ENCODE data around the gene CDC37.
"Not testable (repeated sequence)": the region's sequence is repeated elsewhere in the genome, so short reads cannot be mapped to it uniquely, and the experiment has no call there.

Gene CDC37

DNA sequence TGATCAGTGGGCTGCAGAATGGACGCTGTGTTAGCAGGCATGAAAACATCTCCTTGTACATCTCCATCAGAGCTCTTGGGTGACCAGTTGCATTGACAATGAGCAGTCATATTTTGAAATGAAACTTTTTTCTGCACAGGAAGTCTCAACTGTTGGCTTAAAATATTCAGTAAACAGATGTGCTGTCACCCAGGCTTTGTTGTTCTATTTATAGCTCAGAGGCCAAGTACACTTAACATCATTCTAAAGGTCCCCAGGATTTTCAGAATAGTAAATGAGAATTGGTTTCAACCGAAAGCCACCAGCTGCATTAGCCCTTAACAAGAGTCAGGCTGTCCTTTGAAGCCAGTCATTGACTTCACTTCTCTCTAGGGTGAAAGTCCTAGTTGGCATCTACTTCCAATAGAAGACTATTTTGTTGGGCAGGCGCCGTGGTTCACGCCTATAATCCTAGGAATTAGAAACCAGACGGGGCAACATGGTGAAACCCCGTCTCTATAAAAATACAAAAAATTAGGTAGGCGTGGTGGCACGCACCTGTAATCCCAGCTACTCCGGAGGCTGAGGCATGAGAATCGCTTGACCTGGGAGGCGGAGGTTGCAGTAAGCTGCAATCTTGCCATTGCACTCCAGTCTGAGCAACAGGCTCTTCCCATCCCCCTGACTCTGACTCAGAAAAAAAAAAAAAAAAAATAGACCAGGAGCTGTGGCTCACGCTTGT is 9.1 kb upstream of the CDC37 start:
- H3K9me3 Mint-ChIP-seq (ENCODE audit: low read depth), result no peaks in the 10 kb centered on the region
- peaks cover 56% of the 10 kb centered on the region for H3K4me1 Mint-ChIP-seq (ENCODE audit: low read depth)
- H3K27me3 Mint-ChIP-seq, result no peaks in the 10 kb centered on the region
- H3K36me3 Mint-ChIP-seq, result no peaks in the 10 kb centered on the region
- peak overlapping the region; percentile 85 for H3K27ac Mint-ChIP-seq
- peak overlapping the region; percentile 53 for H3K4me3 Mint-ChIP-seq

DNA sequence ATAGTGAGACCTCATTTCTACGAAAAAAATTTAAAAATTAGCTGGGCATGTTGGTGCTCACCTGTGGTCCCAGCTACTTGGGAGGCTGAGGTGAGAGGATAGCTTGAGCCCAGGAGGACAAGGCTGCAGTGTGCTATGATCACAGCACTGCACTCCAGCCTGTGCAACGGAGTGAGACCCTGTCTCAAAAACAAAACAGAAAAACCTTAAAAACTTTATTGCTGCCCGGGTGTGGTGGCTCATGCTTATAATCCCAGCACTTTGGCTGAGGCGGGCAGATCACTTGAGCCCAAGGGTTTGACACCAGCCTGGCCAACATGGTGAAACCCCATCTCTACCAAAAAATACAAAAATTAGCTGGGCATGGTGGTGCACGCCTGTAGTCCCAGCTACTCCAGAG is 7.9 kb upstream of the CDC37 start:
- H3K4me3 Mint-ChIP-seq; H3K27ac Mint-ChIP-seq; H3K9me3 Mint-ChIP-seq (ENCODE audit: low read depth); H3K36me3 Mint-ChIP-seq; H3K27me3 Mint-ChIP-seq: not testable (repeated sequence)
- H3K4me1 Mint-ChIP-seq (ENCODE audit: low read depth), result peaks cover 58% of the 10 kb centered on the region

DNA sequence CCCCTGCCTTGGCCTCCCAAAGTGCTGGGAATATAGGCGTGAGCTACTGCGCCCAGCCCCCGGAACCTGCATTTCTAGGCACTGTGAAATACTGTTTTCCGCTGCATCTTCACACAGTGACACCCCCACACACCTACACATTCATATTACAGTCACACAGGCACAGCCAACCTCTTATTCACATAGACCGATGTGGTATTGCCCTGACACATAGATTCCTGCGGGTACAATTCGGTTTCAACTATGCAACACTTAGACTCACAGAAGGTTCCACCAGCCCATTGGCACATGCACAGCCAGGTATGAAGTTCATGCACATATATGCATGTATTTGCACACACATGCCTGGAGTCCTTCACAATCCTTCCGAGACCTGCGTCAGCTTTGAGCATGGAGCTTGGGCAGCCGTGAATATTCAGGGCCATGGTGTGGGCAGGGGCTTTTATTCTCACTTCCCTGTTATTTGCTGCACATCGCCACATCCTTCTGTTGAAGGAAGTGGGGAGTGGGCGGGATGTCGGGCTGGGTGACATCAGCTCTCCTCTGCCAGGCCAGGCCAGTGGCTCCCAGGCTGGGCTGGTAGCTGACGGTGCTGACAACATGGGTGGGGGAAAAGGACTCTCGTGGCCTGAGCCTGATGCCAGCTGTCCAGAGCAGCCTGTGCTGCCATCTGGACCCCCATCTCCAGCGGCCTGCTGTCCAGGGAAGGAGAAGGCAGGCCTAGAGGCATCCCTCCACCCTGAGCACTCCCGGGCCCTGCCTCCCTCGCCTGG is 5.4 kb upstream of the CDC37 start:
- peaks cover 68% of the 10 kb centered on the region for H3K4me1 Mint-ChIP-seq (ENCODE audit: low read depth)
- H3K27ac Mint-ChIP-seq, result peak overlapping the region; percentile 77
- H3K36me3 Mint-ChIP-seq, result no peaks in the 10 kb centered on the region
- peak overlapping the region; percentile 58 for H3K4me3 Mint-ChIP-seq
- H3K9me3 Mint-ChIP-seq (ENCODE audit: low read depth), result no peaks in the 10 kb centered on the region
- H3K27me3 Mint-ChIP-seq, result no peaks in the 10 kb centered on the region

DNA sequence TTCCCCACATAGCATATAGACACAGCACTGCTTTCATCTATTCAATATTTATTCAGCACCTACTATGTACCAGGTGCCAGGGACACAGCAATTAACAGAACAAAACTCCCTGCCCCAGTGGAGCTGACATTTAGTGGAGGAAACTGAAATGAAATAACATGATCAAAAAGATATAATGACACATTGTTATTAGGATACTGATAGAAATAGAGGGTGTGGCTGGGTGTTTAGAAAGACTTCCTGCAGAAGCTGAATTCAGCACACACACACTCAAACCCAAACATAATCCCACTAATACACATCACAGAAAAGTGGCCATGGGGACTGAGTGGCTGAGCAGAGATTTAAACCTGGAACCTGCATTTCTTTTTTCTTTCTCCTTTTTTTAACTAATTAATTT is 3.8 kb upstream of the CDC37 start:
- Mint-ChIP-seq H3K9me3 (ENCODE audit: low read depth) (no peaks in the 10 kb centered on the region), H3K27ac (no peak overlapping the region)

DNA sequence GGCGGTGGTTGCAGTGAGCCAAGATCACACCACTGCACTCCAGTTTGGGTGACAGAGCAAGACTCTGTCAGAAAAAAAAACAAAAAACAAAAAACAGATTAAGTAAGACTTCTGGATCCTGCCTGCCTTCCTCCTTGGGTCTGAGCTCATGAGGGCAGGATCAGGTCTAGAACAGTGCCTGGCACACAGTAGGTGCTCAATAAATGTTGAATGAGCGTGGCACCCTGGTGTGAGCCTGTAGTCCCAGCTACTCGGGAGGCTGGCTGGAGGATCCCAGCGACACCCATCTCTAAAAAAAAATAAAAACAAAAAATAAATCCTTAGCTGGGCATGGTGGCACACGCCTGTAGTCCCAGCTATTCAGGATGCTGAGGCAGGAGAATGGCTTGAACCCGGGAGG is 2.8 kb upstream of the CDC37 start:
- Mint-ChIP-seq H3K4me1 (ENCODE audit: low read depth) (peaks cover 68% of the 10 kb centered on the region), H3K36me3 (peaks cover 4% of the 10 kb centered on the region), H3K4me3 (no peak overlapping the region), H3K27ac (no peak overlapping the region), H3K9me3 (ENCODE audit: low read depth) (no peaks in the 10 kb centered on the region), H3K27me3 (no peaks in the 10 kb centered on the region)

More for the DNA sequence above, 3.8 kb upstream of the CDC37 start:
- Mint-ChIP-seq H3K36me3 (peaks cover 3% of the 10 kb centered on the region), H3K4me1 (ENCODE audit: low read depth) (peaks cover 65% of the 10 kb centered on the region), H3K4me3 (peak overlapping the region; percentile 41), H3K27me3 (no peaks in the 10 kb centered on the region)

DNA sequence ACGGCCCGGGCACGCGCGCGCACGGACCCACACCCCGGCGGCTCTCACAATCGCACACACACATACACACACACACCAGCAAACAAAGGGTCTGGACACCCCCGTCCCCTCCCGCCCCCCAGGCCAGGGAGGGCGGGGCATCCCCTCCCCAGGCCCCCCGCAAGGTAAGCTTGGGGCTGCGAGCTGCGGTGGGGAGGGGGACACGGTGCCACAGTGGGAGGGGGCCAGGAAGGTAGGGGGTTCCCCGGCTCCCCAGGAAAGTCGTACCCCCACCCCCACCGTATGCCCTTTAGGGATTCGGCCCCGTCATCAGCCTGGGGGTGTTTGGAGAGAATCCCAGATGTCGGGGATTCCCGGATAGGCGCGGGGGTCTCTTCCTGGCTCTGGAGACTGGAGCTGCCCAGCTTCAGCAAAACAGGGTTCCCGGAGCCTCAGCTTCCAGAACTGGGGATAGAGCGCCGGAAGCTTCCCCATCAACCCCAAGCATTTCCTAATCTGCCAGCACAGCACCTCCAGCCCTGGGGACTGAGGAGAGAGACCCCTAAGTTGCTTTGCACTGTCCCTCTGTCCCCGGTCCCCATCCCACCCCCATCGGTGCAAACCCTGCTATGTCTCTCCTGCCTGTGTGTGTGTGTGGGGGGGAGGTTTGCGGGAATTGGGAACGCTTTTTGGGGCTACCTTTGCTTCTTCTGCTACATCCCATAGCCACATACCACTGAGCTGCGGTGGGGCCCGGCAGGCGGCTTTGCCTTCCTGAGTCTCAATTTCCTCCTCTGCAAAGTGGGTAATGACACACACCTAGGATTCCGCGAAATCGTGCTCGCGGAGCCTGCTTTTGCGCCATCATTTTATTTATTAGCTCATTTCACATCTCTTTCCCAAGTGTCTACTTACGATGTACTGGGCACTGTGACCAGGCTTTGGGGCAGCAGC is 1.8 kb upstream of the CDC37 start:
- Mint-ChIP-seq H3K4me3 (peak overlapping the region; percentile 99), H3K36me3 (peaks cover 4% of the 10 kb centered on the region), H3K9me3 (ENCODE audit: low read depth) (no peaks in the 10 kb centered on the region), H3K4me1 (ENCODE audit: low read depth) (peaks cover 73% of the 10 kb centered on the region), H3K27me3 (no peaks in the 10 kb centered on the region), H3K27ac (peak overlapping the region; percentile 83)

DNA sequence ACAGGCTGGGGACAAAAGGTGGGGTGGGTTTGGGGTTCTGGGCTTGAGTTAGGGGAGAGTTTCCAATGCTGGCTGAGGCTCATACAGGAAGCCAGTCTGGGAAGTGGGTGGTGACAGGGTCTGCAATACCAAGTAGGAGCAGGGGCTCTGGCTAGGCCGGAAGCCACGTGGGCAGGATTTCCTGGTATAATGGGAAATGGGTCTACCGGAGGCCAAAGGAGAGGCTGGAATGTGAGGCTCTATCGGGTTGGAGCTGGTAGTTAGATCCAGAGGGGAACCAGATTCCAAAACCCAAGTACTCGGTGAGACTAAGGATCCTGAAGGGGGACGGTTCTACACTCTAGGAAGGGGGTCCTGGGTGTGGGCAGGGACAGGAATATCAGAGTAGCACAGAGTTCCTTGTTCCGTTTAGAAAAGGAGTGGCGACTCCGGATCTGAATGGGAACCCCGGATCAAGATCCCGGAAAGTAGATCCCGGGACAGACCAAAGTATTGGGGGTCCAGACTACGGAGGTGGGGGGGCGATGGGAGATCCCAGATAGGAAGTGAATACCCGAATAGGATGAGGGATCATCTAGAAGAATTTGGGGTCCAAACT is 802 bp downstream of the CDC37 start:
- H3K4me3 Mint-ChIP-seq, result peak overlapping the region; percentile 99
- H3K36me3 Mint-ChIP-seq, result peaks cover 4% of the 10 kb centered on the region
- no peaks in the 10 kb centered on the region for H3K27me3 Mint-ChIP-seq
- H3K9me3 Mint-ChIP-seq (ENCODE audit: low read depth), result no peaks in the 10 kb centered on the region
- H3K4me1 Mint-ChIP-seq (ENCODE audit: low read depth), result peaks cover 63% of the 10 kb centered on the region
- H3K27ac Mint-ChIP-seq, result peak overlapping the region; percentile 92

DNA sequence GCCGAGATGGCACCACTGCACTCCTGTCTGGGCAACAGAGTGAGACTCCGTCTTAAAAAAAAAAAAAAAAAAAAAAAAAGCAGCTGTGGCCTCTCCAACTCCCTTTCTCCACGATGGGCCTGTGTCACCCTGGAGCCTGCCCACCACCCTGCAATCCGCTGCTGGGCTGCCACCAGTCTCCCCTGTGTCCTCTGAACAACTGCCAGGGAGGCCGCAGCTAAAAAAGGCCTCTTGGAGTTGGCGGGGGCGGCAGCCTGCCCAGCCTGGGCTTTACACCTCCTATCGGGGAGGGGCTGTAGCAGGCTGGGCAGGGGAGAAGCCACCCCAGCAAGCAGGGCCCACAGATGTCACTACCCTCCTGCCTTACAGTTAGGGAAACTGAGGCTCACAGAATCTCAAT is 3.5 kb downstream of the CDC37 start:
- H3K36me3 Mint-ChIP-seq, result peaks cover 4% of the 10 kb centered on the region
- H3K27ac Mint-ChIP-seq, result no peak overlapping the region
- H3K9me3 Mint-ChIP-seq (ENCODE audit: low read depth), result no peaks in the 10 kb centered on the region
- H3K27me3 Mint-ChIP-seq, result no peaks in the 10 kb centered on the region
- H3K4me1 Mint-ChIP-seq (ENCODE audit: low read depth), result peaks cover 42% of the 10 kb centered on the region
- H3K4me3 Mint-ChIP-seq, result no peak overlapping the region

DNA sequence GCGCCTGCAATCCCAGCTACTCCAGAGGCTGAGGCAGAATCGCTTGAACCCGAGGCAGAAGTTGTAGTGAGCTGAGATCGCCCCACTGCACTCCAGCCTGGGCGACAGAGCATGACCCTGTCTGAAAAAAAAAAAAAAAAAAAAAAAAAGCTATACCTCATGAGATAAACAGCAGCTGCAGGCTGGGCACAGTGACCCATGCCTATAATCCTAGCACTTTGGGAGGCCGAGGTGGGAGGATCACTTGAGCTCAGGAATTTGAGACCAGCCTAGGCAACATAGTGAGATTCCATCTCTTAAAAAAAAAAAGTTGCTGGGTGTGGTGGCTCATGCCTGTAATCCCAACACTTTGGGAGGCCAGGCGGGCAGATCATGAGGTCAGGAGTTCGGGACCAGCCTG is 4.0 kb downstream of the CDC37 start:
- H3K27me3 Mint-ChIP-seq; H3K36me3 Mint-ChIP-seq; H3K4me3 Mint-ChIP-seq; H3K27ac Mint-ChIP-seq; H3K9me3 Mint-ChIP-seq (ENCODE audit: low read depth): not testable (repeated sequence)
- peaks cover 38% of the 10 kb centered on the region for H3K4me1 Mint-ChIP-seq (ENCODE audit: low read depth)

DNA sequence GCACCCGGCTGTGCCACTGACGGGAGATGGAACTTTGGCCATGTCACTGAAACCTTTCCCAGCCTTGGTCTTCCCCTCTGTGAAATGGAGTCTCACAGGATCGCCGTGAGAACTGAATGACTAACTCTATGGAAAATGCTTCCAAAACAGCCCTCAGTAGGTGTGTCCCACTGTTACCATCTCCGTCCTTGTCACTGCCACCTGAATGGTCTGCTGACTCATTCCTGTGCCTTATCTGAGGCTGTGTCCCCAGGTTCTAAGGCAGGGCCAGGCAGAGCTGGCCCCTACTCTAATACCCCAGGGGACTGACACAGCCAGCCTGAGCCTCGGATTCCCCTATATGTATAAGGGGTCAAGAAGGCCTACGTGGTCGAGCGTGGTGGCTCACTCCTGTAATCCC is 4.5 kb downstream of the CDC37 start:
- H3K4me1 Mint-ChIP-seq (ENCODE audit: low read depth), result peaks cover 36% of the 10 kb centered on the region
- H3K4me3 Mint-ChIP-seq, result no peak overlapping the region
- peaks cover 4% of the 10 kb centered on the region for H3K36me3 Mint-ChIP-seq
- no peak overlapping the region for H3K27ac Mint-ChIP-seq
- H3K27me3 Mint-ChIP-seq, result no peaks in the 10 kb centered on the region
- H3K9me3 Mint-ChIP-seq (ENCODE audit: low read depth), result no peaks in the 10 kb centered on the region

DNA sequence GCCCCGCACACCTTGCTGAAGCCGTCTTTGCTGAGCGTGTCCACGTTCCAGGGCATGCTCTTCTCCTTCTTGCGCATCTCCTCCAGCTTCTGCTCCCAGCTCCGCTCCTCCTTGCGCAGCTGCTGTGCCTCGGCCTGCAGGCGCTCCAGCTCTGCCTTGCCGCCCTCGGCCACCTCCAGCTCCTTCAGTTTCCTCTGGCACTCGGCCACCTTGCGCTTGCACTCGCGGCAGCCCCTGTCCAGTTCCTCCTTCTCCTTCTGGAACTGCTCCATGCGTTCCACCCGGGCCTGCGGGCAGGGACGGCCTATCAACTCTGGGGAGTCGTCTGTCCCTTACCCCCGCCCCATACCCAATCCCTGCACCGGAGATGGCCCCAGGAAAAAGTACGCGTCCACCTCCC is 7.4 kb downstream of the CDC37 start:
- Mint-ChIP-seq H3K9me3 (ENCODE audit: low read depth) (no peaks in the 10 kb centered on the region), H3K36me3 (no peaks in the 10 kb centered on the region), H3K4me3 (no peak overlapping the region), H3K27me3 (no peaks in the 10 kb centered on the region), H3K27ac (no peak overlapping the region), H3K4me1 (ENCODE audit: low read depth) (peaks cover 21% of the 10 kb centered on the region)

DNA sequence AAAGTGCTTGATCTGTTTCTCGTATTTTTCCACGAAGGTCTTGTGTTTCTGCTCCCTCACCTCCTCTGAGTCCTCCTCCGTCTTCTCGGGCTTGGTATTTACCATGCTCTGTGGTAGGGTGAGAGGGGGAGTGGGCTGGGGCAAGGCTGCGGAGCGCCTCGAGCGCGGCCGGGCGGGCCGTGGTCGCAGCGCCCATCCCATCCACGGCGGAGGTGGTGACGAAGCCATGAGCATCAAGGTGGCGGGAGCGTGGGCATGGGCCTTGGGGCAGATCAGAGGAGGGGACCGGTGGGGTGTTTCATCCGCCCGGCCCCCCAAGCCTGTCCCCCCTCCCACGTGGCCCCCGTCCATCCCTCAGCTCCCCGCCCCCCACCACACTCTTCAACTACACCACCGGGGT is 7.9 kb downstream of the CDC37 start:
- Mint-ChIP-seq H3K27me3 (no peaks in the 10 kb centered on the region), H3K27ac (no peak overlapping the region), H3K36me3 (no peaks in the 10 kb centered on the region), H3K9me3 (ENCODE audit: low read depth) (no peaks in the 10 kb centered on the region), H3K4me3 (no peak overlapping the region), H3K4me1 (ENCODE audit: low read depth) (peaks cover 16% of the 10 kb centered on the region)

DNA sequence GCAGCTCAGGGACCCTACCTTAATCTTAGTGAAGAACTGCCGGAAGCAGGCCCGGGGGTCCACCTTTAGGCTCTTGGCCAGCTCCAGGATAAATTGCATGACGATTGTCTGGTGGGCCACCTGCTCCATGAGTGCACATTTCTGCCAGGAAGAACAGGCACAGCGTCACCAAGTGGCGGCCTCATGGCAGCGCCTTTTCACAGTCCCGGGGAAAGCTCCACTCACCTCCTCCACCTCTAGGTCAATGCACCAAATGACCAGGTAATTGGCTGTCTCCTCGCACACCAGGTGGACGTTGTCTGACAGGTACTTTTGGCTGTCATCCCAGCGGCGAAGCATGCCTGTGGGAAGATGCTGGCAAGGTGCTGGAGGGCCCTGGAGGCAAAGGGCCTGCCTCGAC is 8.3 kb downstream of the CDC37 start:
- no peaks in the 10 kb centered on the region for H3K9me3 Mint-ChIP-seq (ENCODE audit: low read depth)
- peaks cover 13% of the 10 kb centered on the region for H3K4me1 Mint-ChIP-seq (ENCODE audit: low read depth)
- no peaks in the 10 kb centered on the region for H3K27me3 Mint-ChIP-seq
- H3K4me3 Mint-ChIP-seq, result no peak overlapping the region
- H3K27ac Mint-ChIP-seq, result no peak overlapping the region
- H3K36me3 Mint-ChIP-seq, result no peaks in the 10 kb centered on the region

DNA sequence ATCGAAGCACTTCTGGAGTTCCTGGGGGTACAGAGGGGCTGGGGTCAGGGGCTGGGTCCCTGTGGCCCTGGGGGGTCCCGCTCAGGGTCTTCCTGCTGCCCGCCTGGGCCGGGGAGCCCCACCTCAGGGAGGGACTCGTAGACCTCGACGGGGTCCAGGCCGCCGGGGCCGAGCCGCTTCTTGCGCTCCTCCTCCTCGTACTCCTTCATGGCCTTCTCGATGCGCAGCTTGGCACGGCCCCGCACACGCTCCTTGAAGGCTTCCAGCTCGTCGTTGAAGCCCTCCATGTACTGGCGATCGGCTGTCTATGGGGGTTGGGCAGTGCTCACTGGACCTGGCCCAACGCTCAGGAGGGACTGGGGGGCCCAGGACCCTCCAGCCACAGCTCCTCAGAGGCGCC is 10.2 kb downstream of the CDC37 start:
- Mint-ChIP-seq H3K9me3 (ENCODE audit: low read depth) (no peaks in the 10 kb centered on the region), H3K4me1 (ENCODE audit: low read depth) (peaks cover 8% of the 10 kb centered on the region), H3K4me3 (no peak overlapping the region), H3K27ac (no peak overlapping the region), H3K27me3 (no peaks in the 10 kb centered on the region), H3K36me3 (no peaks in the 10 kb centered on the region)

DNA sequence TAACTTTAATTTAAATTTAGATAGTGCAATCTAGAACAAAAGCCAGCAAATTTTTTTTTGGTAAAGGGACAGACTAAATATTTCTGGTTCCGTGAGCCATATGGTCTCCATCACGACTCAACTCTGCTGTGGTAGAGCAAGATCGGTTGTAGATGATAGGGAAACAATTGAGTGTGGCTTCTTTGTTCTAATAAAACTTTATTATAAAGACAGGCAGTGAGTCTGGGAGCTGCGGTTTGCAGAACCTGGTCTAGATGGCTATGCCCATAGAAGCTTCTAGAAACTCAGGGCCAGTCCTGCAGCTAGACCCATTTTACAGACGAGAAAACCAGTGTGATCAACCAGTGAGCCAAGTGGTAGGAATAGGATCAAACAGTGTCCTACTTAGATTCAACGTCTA is 11.2 kb downstream of the CDC37 start:
- no peaks in the 10 kb centered on the region for H3K9me3 Mint-ChIP-seq (ENCODE audit: low read depth)
- no peak overlapping the region for H3K27ac Mint-ChIP-seq
- H3K4me1 Mint-ChIP-seq (ENCODE audit: low read depth), result peaks cover 3% of the 10 kb centered on the region
- no peaks in the 10 kb centered on the region for H3K36me3 Mint-ChIP-seq
- H3K27me3 Mint-ChIP-seq, result no peaks in the 10 kb centered on the region
- no peak overlapping the region for H3K4me3 Mint-ChIP-seq

All from activated naive CD8-positive, alpha-beta T cell (primary cell).